GM19463 (cell line): ENCODE data around the gene MMUT.
"Not testable (repeated sequence)": the region's sequence is repeated elsewhere in the genome, so short reads cannot be mapped to it uniquely, and the experiment has no call there.

Experiments used
- ATAC-seq: cut with Tn5 transposase; IDR thresholded peaks from one replicate; pipeline ENCODE4 v1.9.1; 2021; ENCODE audit warnings: mild to moderate bottlenecking, moderate library complexity; ENCODE audit not compliant: unreplicated experiment

MMUT gene

GRCh38 chr6:49430187-49430586, 32.9 kb downstream of the MMUT start:
- no peak for ATAC-seq

- ATAC-seq: no peak
These were observed 39.2 kb downstream of the MMUT start for GRCh38 chr6:49423817-49424216.

GRCh38 chr6:49416195-49416594, 46.9 kb downstream of the MMUT start:
- ATAC-seq: peak; percentile 50

GRCh38 chr6:49415358-49415757, 47.7 kb downstream of the MMUT start:
- ATAC-seq: no peak

- ATAC-seq: no peak
These were observed 52.5 kb downstream of the MMUT start for GRCh38 chr6:49410564-49410963.

- ATAC-seq: peak; percentile 91
These were observed 53.0 kb downstream of the MMUT start for GRCh38 chr6:49409951-49410542.

GRCh38 chr6:49406250-49406970, 56.6 kb downstream of the MMUT start:
- ATAC-seq: no peak

GRCh38 chr6:49401063-49401462, 62.0 kb downstream of the MMUT start:
- ATAC-seq: no peak

- not testable (repeated sequence) for ATAC-seq
These were observed 76.2 kb downstream of the MMUT start for GRCh38 chr6:49386667-49387508.

- no peak for ATAC-seq
These were observed 78.1 kb downstream of the MMUT start for GRCh38 chr6:49384904-49385303.
